Adrenal gland (tissue), 5 donors: Measurements from ENCODE around the gene MPEG1.

ENCODE experiments used
- POLR2A ChIP-seq, 2 donors: fragments of 450-650 bp; IDR thresholded peaks; one replicate each; pipeline ENCODE4 v1.6.1; 2017; ENCODE audit warnings: antibody characterized with exemption in 2 of 2, mild to moderate bottlenecking in 2 of 2, moderate library complexity in 1 of 2
- TF ChIP-seq, protein P1 (sequence below), 6 experiments: fragments of 450-650 bp in 4 of 6; fragments of 200-600 bp in 2 of 6; sonication (generic) in 1 of 6; IDR thresholded peaks; 1 replicate in 5 of 6; 2 replicates in 1 of 6; pipeline versions ENCODE4 v1.5.1 to v1.8.0; 2016 to 2021; ENCODE audit warnings: antibody characterized with exemption in 6 of 6, mild to moderate bottlenecking in 2 of 6, moderate library complexity in 1 of 6
- donor health status: DM: no; HTN: no; CAD: no.

DNA sequence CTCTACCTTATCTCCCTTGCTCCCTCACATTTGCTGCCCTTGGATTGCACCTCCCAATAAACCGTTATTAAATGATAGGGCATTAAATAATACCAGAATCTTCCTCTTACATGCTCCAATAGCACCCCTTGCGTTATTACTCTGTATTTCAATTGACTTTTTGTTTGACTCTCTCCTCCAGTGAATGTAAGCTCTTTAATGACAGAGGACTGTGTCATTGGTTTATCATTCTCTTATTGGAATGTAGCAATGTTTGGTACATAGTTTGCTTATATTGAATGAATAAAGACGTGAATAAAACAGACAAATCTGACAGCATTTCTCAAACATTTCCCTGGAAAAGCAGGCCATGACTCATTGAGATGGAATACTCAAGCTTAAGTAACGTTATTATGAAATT is 8.7 kb upstream of the MPEG1 start:
- TF ChIP-seq POLR2A (IDR thresholded peaks at IDR 0.05), result no peak
- TF ChIP-seq, protein P1, sequence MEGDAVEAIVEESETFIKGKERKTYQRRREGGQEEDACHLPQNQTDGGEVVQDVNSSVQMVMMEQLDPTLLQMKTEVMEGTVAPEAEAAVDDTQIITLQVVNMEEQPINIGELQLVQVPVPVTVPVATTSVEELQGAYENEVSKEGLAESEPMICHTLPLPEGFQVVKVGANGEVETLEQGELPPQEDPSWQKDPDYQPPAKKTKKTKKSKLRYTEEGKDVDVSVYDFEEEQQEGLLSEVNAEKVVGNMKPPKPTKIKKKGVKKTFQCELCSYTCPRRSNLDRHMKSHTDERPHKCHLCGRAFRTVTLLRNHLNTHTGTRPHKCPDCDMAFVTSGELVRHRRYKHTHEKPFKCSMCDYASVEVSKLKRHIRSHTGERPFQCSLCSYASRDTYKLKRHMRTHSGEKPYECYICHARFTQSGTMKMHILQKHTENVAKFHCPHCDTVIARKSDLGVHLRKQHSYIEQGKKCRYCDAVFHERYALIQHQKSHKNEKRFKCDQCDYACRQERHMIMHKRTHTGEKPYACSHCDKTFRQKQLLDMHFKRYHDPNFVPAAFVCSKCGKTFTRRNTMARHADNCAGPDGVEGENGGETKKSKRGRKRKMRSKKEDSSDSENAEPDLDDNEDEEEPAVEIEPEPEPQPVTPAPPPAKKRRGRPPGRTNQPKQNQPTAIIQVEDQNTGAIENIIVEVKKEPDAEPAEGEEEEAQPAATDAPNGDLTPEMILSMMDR (IDR thresholded peaks at IDR 0.05), result no peak
